Femur (tissue), 1 donor: Measurements from ENCODE around the gene PUSL1.
A peak's percentile ranks its signal among the peaks of the same experiment; 100 is the strongest.

Source experiments
- DNase-seq: peaks from one replicate; pipeline ENCODE4 v3.0.0-alpha.2; 2017

Gene PUSL1, protein sequence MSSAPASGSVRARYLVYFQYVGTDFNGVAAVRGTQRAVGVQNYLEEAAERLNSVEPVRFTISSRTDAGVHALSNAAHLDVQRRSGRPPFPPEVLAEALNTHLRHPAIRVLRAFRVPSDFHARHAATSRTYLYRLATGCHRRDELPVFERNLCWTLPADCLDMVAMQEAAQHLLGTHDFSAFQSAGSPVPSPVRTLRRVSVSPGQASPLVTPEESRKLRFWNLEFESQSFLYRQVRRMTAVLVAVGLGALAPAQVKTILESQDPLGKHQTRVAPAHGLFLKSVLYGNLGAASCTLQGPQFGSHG

DNA sequence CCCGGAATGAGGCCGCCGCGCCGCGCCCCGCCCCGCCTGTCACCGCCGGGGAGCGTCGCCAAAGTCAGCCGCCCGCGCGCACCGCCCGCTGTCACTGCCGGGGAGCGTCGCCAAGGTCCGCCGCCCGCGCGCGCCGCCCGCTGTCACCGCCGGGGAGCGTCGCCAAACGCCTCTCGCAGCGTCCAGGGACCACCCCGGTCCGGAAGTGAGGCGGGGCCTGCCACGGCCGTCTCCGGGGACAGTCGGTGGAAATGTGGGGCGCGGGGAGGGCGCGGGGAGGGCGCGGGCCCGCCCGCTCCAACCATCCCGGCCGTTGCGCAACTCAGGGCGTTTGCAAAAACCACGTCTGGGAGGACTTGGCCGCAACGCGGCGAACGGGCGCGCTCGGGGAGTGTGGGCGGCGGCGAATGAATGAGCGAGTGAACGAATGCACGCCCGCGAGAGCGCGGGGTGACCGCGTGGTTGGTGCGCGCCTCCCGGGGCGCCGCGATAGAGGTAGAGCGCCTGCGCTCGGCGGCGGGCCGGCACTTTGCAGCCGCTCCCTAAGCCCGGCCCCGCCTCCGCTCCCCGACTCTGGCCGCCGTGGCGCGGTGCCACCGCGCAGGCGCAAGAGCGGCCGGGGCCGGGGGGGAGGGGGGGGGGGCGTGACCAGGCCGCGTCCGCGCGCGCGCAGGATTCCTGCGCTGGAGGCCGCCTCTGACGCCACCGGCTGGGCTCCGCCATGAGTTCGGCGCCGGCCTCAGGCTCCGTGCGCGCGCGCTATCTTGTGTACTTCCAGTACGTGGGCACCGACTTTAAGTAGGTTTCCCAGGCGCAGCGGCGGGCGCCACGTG, at the start of gene PUSL1, which contains the start of gene ACAP3:
PUSL1 (plus strand) TSS at position 675 of the 833 bp plus-strand sequence; CDS start at position 722, 47 bp downstream.
ACAP3 (minus strand) TSS at position 8 of the 833 bp plus-strand sequence. CDS start 115 bp downstream, outside the sequence.
- DNase-seq = peak; percentile 93

DNA sequence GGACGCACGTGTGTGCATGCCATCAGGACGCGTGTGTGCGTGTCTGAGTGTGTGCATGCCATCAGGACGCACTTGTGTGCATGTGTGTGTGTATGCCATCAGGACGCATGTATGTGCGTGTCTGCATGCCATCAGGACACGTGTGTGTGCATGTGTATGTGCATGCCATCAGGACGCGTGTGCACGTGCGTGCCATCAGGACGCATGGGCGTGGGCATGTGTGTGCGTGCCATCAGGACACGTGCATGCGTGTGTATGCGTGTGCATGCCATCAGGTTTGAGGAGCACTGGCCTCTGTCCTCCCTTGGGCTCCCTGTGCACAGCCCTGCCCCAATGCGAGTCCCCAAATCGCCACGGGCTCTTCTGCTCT, 49.3 kb upstream of the PUSL1 start:
- no peak for DNase-seq

DNA sequence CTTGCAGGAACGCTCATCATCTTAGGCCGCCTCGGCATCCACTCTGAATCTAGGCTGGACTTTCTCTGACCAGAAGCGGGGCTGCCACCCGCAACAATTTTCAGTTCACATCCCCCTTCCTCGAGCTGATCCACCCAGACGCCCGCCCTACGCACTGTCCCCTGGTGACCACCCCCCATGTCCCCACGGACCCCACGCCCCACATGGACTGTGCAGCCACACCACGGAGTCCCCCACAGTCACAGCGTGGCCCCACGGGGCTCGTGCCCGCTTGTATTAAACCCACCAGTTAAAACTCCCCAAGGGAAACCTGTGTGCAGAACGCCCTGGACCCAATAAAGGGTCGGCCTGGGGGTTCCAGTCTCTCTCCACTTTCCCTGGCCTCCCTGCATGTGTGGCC, 48.9 kb upstream of the PUSL1 start:
- DNase-seq = no peak

DNA sequence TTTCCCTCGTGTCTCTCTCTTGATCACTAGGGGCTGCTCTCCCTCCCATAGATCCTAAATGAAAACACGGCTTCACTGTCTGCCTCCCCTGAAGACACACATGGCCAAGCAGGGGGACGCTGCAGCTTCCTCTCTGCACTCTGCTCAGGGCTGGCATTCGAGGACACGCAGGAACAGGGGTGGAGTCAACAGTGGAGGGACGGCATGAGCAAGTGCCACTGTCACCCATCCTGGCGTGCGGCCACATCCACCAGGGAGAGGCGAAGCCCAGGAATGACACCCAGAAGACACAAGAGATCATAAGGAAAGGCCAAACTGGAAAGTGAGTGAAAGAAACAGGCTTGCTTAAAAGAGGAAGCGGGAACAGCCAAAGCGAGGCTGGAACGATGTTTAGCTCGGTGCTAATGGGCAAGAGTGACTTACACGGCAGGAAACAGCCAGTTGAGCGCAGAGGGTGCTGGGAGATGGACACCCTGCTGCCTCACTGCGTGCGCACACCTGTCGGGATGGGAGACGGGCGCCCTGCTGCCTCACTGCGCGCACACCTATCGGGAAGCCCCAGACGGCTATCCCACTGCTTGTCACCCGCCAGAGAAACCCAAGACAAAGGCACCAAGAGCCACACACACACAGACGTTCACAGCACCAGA, 48.3 kb upstream of the PUSL1 start:
- DNase-seq = no peak

DNA sequence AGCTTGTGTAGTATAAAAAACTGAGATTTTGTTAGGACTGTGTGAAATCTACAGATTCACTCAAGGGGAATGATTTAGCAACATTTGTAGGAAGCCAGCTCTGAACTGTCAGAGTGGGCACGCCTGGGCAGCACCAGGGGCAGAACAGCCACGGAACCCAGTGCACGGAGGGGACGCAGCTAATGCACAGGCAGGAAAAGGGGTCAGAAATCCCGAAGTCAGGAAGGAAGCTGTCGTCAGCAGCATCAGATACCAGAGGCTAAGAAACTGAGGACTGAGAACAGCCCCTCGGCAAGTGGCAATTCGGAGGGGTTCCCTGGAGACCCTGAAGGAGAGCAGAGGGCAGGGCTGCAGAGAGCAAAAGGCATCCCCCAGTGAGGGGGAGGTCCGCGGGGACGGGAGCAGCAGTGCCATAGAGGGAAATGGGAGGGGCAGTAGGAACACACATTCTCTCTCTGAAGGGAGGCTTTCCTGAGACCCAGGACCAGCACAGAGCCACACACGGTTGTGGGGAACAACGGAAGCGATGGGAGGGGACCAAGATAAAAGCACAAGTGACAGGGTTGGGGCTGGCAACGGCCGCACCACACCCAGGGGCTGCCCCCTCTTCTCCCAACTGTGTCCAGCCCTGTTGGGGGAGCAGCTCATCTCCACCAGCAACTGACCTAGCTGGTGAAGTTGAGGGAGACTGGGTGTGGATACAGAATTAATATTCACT, 47.4 kb upstream of the PUSL1 start:
- no peak for DNase-seq

DNA sequence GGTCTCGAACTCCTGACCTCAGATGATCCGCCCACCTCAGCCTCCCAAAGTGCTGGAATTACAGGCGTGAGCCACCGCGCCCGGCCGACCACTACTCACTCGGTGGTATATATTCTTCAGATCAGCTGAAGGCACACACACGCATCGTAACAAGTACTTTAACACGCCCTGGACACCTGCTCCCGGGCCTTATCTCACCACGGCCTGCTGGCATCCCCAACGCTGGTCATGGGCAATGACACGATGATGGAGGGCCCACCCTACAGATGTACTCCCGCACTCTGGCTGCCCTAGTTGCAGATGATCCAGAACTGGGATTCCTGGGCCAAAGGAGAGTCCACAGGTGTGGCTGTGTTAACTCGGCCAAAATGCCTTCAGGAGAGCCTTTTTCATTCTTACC, 46.3 kb upstream of the PUSL1 start:
- DNase-seq = no peak

DNA sequence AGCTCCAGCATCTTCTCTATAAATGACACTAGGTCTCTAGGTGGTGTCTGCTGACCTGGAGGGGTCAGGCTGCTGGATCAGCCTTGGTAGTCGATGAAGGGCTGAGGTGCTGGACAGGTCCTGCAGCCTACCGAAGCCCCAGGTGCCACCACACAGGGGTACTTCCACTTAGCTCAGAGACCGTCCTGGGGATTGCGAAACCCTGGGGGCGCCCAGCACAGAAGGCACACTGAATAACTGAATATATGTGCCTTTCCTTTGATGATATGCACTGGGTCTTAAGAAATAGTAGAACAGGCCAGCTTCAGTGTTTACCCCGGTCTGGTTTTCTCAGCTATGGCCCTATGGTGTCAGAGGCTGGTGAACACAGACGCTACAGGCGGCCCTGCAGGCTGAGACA, 45.6 kb upstream of the PUSL1 start:
- no peak for DNase-seq

DNA sequence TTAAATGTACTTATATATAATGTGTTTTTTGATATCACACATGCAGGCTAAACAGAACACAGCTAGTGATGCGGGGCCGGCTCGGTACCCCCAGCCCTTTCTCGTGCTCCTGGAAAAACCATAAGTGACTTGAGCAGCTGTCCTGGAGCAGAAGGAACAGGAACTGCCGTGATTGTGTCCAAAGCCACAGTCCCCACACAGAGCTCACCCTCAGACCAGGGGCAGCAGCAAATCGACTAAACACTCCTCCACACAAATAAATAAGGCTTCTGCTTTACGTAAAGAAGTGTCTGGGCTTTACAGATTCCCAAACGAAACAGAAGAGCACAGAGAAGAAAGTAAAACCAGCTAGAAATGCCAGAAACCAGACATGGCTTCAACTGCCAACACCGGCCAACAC, 44.4 kb upstream of the PUSL1 start:
- no peak for DNase-seq

DNA sequence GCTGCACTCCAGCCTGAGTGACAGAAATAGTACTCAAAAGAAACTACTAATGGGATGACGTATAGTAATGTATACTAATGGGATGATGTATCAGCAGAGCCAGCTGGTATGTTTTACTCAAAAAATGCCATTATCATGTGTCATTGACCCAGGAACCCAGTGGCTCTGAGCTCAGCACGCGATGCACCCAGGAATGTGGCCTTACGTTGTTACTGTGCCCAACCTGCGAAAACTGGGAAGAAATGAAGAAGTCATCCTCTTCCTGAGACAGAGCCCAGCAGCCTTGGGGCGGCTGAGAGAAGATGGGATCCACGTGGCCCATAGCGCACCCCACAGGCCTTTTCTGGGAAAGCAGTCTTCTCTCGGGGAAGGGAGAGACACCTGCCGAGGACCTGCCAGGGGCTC, 43.5 kb upstream of the PUSL1 start:
- no peak for DNase-seq

DNA sequence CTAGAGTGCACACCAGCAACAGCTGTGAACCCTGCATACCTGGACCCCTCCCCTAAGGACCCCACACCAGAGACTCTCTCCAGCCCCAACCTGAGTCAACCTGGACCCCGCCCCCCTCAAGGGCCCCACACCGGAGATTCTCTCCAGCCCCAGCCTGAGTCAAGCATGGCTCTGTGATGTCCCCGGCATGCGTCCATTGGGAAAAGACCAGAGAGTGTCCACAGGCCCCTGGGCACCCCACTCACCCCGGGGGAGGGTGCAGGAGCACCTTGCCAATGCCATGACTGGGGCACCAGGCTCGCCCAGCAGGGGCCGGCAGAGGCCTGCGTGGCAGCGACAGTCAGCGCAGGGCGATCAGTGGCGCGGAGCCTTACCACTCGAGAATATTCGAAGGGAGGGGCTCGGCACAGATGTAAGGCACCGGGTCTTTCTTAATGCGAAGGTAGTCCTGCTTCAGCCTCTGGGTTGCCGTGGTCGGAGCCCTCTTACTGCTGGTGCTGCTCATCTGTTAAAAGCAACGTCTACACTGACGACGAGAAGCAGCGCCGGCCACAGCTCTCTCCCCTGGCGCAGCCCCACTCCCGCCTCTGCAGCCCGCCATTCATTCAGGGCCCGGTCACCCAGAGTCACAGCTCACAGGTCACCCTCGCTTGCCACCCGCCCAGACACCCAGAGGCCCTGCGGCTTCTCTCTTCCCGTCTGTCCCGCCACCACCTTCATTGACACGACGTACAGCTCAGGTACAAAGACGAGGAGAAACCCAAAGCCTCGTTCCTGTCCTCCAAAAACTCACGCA, 40.7 kb upstream of the PUSL1 start:
- no peak for DNase-seq

DNA sequence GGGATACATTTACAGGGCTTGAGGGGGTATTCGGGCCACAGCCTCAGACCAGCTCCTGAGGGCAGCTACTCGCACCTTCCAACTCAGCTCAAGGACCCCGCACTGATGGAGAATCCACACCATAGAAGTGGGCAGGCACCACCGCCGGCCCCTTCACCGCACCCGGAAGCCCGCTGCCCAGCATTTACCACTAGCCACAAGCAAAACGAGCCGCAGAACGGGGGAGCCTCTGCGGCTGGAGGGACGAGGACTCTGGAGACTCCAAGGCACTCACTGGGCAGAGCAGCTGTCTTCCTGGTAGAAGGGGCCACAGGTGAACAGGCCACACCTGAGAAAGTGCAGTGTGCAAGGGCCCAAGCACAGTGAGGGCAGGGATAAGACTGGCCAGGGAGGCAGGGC, 40.1 kb upstream of the PUSL1 start:
- DNase-seq = no peak

DNA sequence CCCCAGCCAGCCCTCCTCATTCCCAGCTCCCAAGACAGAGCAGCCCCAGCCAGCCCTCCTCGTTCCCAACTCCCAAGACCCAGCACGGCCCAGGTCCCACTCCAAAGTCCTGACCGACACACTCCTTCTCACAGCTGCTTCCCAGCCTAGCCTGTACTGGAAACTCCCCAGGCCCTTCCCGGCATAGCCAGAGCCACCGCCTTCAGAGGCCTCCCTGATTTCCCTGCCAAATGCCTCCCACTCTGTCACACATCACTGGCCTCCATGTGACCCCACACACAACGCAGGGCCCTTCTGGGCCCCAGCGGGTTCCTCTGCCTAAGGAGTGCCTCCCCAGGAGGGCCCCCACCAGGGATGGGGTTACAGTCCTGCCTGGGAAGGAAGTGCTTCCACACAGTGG, 37.6 kb upstream of the PUSL1 start:
- no peak for DNase-seq

DNA sequence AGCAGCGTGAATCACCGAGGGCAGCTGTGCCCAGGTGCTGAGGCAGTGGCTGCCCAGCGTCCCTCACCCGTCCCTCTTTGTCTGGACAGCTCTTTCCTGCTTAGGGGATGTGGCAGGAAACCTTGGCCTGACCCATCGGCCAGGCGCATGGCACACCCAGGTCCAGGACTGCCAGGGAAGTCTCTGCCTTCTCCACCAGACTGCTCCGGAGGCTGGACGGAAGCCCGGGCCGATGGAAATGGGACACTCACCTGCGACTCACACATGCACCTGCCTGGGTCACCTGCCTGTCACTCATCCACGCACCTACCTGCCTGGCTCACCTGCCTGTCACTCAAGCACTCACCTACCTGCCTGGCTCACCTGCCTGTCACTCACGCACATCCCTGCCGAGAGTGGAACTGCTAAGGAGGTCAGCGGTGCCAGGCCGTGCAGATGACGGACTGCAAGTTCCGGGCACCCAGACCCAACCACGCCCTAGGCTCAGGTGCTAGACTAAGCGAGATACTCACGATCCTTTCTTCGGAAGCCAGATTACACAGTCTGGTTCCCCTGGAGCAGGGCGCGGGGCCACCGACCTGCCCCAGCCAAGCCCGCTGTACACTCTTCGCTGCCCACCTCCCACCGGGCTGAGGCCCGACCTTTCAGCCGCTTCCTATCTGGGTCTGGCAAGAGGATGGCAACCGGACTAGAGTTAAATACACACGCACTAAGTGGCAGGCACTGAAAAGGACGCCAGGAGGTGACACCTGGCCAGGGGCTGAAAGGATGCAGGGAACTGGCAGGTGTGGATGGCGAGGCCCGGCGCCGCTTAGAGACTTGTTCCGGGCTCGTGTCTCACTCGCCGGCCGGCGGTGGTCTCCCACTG, 35.8 kb upstream of the PUSL1 start:
- DNase-seq = no peak

DNA sequence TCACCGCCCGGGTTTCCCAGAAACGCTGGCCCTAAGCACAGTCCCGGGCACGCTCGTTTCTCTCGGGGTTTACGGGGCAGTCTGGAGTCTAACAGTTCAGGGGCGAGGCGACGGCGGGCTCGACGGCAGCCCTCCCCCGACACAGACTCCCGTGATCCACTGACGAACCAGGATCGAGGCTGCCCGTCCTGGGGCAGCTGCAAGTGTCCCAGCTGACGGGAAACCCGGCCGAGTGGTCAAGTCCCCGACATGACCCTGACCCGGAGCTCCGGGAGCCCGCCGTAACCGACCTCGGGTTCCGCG, 35.2 kb upstream of the PUSL1 start:
- no peak for DNase-seq

DNA sequence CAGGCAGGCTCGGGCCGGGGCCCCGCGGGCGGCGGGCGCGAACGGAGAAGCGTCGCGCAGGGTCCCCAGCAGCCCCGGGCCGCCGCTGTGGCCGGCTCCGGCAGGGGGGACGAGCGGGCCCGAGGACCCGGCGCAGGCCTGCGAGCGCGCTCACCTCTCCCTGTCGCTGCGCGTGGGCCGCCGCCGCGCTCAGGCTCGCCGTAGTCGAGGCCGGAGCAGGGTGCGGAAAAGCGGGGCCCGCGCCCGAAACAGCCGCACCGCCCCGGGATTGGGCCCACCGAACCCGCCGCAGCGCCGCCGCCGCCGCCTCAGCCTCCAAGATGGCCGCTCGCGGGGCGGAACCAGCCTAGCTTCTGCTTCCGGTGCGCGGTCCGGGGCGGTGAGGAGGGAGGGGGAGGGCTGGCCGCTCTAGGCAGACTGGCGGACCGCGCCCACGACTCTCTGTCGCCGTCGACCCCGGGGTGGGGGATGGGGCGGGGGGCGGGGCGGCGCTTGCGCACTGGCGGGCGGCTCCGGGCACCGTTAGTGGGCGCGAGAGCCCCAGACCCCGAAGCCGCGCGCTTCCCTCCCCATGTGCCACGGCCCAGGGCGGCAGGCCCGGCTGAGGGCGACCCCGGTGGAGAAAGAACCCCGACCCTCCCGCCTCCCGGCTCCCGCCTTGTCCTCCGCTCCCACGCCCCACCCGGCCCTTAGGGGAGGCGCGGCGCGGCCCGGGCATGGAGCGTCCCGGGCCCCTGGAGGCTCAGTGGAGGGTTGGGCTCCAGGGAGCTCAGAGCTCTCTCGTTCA, 34.7 kb upstream of the PUSL1 start, which contains the start of gene UBE2J2:
UBE2J2 (minus strand) TSS at position 343 of the 787 bp plus-strand sequence. CDS start 5,862 bp downstream, outside the sequence.
- DNase-seq = peak; percentile 96

DNA sequence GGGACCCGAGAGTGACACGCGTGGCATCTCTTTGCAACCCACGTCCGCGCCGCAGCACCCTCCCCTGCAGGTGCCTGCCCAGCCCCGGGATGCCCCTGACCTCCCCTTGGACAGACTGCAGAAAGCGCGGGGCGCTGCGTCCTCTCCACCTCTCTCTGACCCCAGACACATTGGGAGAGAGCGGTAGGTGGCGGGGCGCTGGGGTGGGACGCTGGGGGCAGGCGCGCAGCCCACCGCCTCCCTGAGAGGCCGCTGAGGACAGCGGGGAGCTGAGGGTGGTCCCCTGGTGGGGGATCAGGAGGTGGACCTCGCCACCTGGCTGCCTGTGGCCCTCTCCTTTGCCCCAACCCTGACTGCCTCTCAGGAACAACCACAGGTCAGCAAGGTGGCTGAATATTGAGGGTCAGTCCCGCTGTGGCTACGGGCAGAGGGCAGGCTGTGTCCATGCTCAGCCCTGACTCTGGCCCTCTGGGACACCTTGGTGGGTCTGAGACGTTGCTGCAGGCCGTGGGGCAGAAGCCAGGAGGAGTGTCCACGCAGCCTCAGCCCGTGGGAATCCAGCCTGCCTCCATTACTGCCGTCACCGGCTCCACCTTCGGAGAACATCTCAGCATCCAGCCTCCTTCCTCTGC, 34.0 kb upstream of the PUSL1 start:
- no peak for DNase-seq

DNA sequence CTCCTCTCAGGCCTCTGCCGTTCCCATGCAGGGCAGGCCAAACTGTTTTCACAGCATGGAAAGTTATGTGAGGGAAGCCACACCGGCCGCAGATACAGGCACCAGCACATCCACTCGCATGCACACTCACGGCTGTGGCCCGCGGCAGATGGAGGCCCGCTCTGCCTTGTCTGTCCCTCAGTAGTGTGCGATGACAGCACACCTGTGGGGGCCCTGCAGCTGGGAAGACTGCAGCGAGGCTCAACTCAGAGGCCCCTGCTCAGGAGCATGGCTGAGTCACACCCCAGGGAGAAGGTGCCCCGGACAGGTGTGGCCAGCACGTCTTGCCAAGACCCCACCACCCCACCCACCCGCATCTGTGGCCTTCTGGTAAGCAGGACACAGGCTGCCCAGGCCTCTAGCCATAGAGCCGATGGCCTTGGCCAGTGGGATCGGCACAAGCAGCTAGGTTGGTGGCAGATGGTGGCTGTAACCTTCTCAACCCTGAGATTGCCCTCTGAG, 33.4 kb upstream of the PUSL1 start:
- DNase-seq = no peak

DNA sequence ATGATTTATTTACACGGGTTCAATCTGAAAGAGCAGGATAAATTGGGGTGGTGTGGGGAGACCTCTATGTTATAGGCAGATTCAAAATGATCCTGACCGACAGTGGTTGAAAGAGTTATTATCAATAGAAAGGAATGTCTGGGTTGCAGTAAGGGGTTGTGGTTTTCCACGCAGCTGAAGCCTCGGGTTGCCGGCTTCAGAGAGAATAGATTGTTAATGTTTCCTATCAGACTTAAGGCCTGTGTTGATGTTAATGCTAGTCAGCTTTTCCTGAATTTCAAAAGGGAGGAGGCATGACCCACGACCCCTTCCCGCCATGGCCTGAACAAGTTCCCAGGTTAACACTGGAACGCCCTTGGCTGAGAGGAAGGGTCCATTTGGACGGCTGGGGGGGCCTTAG, 32.6 kb upstream of the PUSL1 start:
- no peak for DNase-seq

DNA sequence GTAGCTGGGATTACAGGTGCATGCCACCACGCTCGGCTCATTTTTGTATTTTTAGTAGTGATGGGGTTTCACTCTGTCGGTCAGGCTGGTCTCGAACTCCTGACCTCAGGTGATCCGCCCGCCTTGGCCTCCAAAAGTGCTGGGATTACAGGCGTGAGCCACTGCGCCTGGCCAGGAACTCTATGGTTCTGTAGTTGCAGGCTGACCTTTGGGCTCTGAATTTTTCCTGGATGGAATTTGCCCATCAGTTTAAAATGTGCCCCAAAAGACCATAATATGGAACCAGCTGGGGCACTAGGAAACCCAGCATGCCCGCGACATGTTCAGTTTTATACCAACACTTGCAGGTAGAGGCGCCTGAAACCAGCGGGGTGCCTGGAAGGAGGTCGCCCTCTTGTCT, 29.8 kb upstream of the PUSL1 start:
- no peak for DNase-seq

DNA sequence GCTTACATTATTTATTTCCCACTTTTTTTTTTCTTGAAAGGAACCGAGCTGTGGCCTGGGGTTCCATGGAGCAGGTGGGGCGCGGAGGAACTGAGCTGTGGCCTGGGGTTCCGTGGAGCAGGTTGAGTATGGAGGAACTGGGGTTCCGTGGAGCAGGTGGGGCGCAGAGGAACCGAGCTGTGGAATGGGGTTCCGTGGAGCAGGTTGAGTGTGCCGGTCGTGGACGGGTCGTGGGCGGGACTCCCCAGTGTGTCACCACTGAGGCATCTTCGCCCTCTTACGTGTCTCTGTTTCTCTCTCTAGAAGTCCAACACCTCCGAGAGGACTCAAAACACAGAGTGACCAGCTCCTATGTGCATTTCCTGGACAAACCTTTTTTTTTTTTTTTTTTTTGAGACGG, 29.4 kb upstream of the PUSL1 start:
- DNase-seq = no peak
